HepG2 (cell line): ENCODE results near the gene RNU1-1. TPM values are rescaled to one million over a fixed set of nuclear protein-coding genes. Genes with fewer than 3 reads are reported as not detected.
"Not testable (repeated sequence)": the region's sequence is repeated elsewhere in the genome, so short reads cannot be mapped to it uniquely, and the experiment has no call there.

Experiments used
- ATAC-seq: fragments of 200-7000 bp; cut with Tn5 transposase; 3 replicates; pipeline ENCODE4 v1.9.1; 2020; ENCODE audit warnings: mild to moderate bottlenecking, moderate library complexity
- BruUV-seq: library from RNA; stranded (reverse); fragments of 400-500 nt; replicated peaks from 2 replicates; lab custom pipeline; 2021; lab: Mats Ljungman, UMichigan
- CTCF ChIA-PET: fragments of 300-600 bp; formaldehyde crosslinking; extraction: SDS; loops from one replicate; lab custom pipeline; 2021; ENCODE audit warnings: low total read pairs, inconsistent platforms, low intra/inter-chr PET ratio; lab: Yijun Ruan, JAX
- POLR2A ChIA-PET: fragments of 350-600 bp; sonication (Branson Sonifier 250); formaldehyde crosslinking; loops from one replicate; lab custom pipeline; 2020; ENCODE audit warnings: antibody characterized with exemption, inconsistent platforms; lab: Yijun Ruan, JAX
- DNase-seq: peaks from one replicate; pipeline ENCODE4 v3.0.0-alpha.2; 2015; ENCODE audit warnings: low spot score
- FAIRE-seq: peaks from 3 replicates; lab custom pipeline; 2011; peaks lifted over from hg19 to GRCh38; lab: Jason Lieb, UNC
- H2AFZ ChIP-seq: one replicate; pipeline ENCODE4 v1.6.1; 2011; ENCODE audit warnings: low read length, inconsistent platforms
- H3K27ac ChIP-seq: fragments of 300-600 bp; 3 replicates; pipeline ENCODE4 v1.8.0; 2011; ENCODE audit warnings: mixed run types, mild to moderate bottlenecking, mixed read lengths, low read length, inconsistent platforms; ENCODE audit not compliant: insufficient read depth; ENCODE audit errors: extremely low read length
- H3K27me3 ChIP-seq, 2 experiments: fragments of 200-600 bp in 1 of 2; 2 replicates in 1 of 2; 3 replicates in 1 of 2; pipeline versions ENCODE4 v1.6.0 to v1.8.0; 2011; ENCODE audit warnings: low read length in 2 of 2, mild to moderate bottlenecking in 2 of 2, moderate library complexity in 2 of 2, inconsistent platforms in 1 of 2; ENCODE audit not compliant: insufficient read depth in 2 of 2, control insufficient read depth in 1 of 2
- H3K36me3 ChIP-seq, 2 experiments: fragments of 200-600 bp in 1 of 2; replicated peaks in 1 of 2; 2 replicates in 1 of 2; 3 replicates in 1 of 2; pipeline versions ENCODE4 v1.5.1 to v1.8.0; 2011; ENCODE audit warnings: low read length in 2 of 2, inconsistent platforms in 1 of 2; ENCODE audit not compliant: insufficient read depth in 2 of 2, control insufficient read depth in 1 of 2
- H3K4me1 ChIP-seq: 2 replicates; pipeline ENCODE4 v1.5.1; 2012; ENCODE audit warnings: low read length, inconsistent platforms; ENCODE audit not compliant: insufficient read depth
- H3K4me2 ChIP-seq: 2 replicates; pipeline ENCODE4 v1.6.0; 2011; ENCODE audit warnings: low read depth, low read length, inconsistent platforms
- H3K4me3 ChIP-seq, 3 experiments: fragments of 200-600 bp in 1 of 3; sonication (generic), shearing (Covaris generic) in 1 of 3; replicated peaks in 1 of 3; 2 replicates each; pipeline ENCODE4 v1.5.1; 2011 to 2016; ENCODE audit warnings: low read length in 3 of 3, inconsistent platforms in 2 of 3, low read depth in 2 of 3, mild to moderate bottlenecking in 2 of 3, control low read depth in 1 of 3, mixed read lengths in 1 of 3; ENCODE audit not compliant: insufficient read depth in 1 of 3
- H3K79me2 ChIP-seq: one replicate; pipeline ENCODE4 v1.6.1; 2011; ENCODE audit warnings: low read length, inconsistent platforms; ENCODE audit not compliant: insufficient read depth
- H3K9ac ChIP-seq: 2 replicates; pipeline ENCODE4 v1.6.0; 2011; ENCODE audit warnings: mild to moderate bottlenecking, low read depth, low read length, inconsistent platforms; ENCODE audit not compliant: insufficient read depth
- H3K9me3 ChIP-seq: 2 replicates; pipeline ENCODE4 v1.5.1; 2012; ENCODE audit warnings: mild to moderate bottlenecking, low read length
- H4K20me1 ChIP-seq: 2 replicates; pipeline ENCODE4 v1.6.0; 2011; ENCODE audit warnings: inconsistent platforms, mild to moderate bottlenecking, low read length, moderate library complexity; ENCODE audit not compliant: insufficient read depth
- HMGA1 ChIP-seq: sonication (generic); formaldehyde crosslinking; conservative IDR thresholded peaks from 2 replicates; pipeline ENCODE4 v1.4.0; 2020; ENCODE audit warnings: missing genetic modification reagents
- ISL2 ChIP-seq: sonication (generic); formaldehyde crosslinking; IDR thresholded peaks from 2 replicates; pipeline ENCODE4 v1.5.0; 2020; ENCODE audit warnings: missing genetic modification reagents
- NR2F1 ChIP-seq, 2 experiments: fragments of 450-650 bp in 1 of 2; formaldehyde crosslinking in 1 of 2; IDR thresholded peaks; 2 replicates each; pipeline versions ENCODE4 v1.5.0 to v1.6.1; 2016 to 2020; ENCODE audit warnings: mild to moderate bottlenecking in 1 of 2, missing compliant biosample characterization in 1 of 2, missing genetic modification reagents in 1 of 2, moderate library complexity in 1 of 2
- ZNF121 ChIP-seq: sonication (generic); formaldehyde crosslinking; IDR thresholded peaks from 2 replicates; pipeline ENCODE4 v1.5.0; 2020; ENCODE audit warnings: mild to moderate bottlenecking, missing genetic modification reagents
- ZNF24 ChIP-seq: fragments of 450-650 bp; IDR thresholded peaks from 2 replicates; pipeline ENCODE4 v1.6.1; 2017; ENCODE audit warnings: antibody characterized with exemption, mild to moderate bottlenecking
- ZNF34 ChIP-seq: sonication (generic); formaldehyde crosslinking; IDR thresholded peaks from 2 replicates; pipeline ENCODE4 v1.4.0; 2020; ENCODE audit warnings: mild to moderate bottlenecking, missing genetic modification reagents, borderline replicate concordance
- WGBS: methylation state at CpG from one replicate; pipeline ENCODE4 v1.1.6; 2017; ENCODE audit warnings: low lambda C conversion rate; 5-methylcytosine and 5-hydroxymethylcytosine counted together
- in situ Hi-C: cut with HindIII; loops from 2 replicates; pipeline ENCODE4 v1.10.0; 2017; ENCODE audit warnings: low pct_unique_long_range_greater_than_20kb; ENCODE audit not compliant: extremely low pct_ligation_motif_present
- intact Hi-C: fragments of 100-400 bp; cut with micrococcal nuclease; formaldehyde crosslinking; loops from one replicate; pipeline ENCODE4 v1.10.0; 2022; ENCODE audit not compliant: unreplicated experiment
- polyA plus RNA-seq, 8 experiments: library from polyadenylated mRNA; depleted of rRNA in 3 of 8; stranded (reverse) in 7 of 8; unstranded in 1 of 8; fragments of >200 nt; fragmentation: Illumina TruSeq in 4 of 8; extraction: Trizol in 4 of 8; gene quantifications; 2 replicates each; pipeline versions ENCODE4 v1.2.1 to v1.2.3, GENCODE V29; 2011 to 2016; ENCODE audit warnings: low read depth in 4 of 8, missing spikeins in 1 of 8, mixed read lengths in 1 of 8; ENCODE audit not compliant: insufficient read depth in 1 of 8
- total RNA-seq, 5 experiments: library from RNA; depleted of rRNA; stranded (reverse); fragments of >200 nt; fragmentation: Illumina TruSeq; extraction: Trizol; gene quantifications; 2 replicates each; pipeline ENCODE4 v1.2.3, GENCODE V29; 2016; ENCODE audit warnings: low read depth in 1 of 5
- TF ChIP-seq, protein P1 (sequence below): IDR thresholded peaks from 2 replicates; pipeline ENCODE4 v1.6.1; 2016
- TF ChIP-seq, protein P2 (sequence below), 2 experiments: fragments of 450-650 bp in 1 of 2; sonication (generic) in 1 of 2; formaldehyde crosslinking in 1 of 2; IDR thresholded peaks; 2 replicates each; pipeline versions ENCODE4 v1.6.1 to v1.8.0; 2016 to 2022; ENCODE audit warnings: antibody characterized with exemption in 1 of 2, mild to moderate bottlenecking in 1 of 2, missing genetic modification reagents in 1 of 2

RNU1-1 gene
- total and polyA plus RNA-seq, 2 of the 13 experiments (the other 11 are each of a cell fraction or from before 2014, with no cell fraction given): under 0.01 to 11,018 TPM

DNA sequence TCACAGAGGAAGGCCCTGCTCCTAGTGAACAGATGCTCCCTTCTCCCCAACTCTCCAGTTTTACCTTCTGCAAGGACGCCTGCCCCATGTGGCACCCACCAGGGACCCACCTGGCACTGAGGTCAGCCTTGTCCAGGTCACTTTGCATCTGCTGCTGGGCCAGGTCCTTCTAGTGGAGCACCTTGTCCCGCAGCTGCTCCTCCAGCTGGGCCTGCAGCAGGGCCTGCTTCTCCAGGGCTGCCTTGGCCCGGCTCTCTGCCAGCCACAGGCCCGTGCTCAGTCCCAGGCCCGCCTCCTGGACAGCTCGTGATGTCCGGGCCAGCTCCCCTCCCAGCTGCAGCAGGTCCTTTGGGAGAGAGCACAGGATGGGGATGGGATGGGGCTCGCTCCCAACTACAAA, 27.8 kb downstream of the RNU1-1 start:
- POLR2A ChIA-PET, H4K20me1 ChIP-seq: not testable (repeated sequence)

DNA sequence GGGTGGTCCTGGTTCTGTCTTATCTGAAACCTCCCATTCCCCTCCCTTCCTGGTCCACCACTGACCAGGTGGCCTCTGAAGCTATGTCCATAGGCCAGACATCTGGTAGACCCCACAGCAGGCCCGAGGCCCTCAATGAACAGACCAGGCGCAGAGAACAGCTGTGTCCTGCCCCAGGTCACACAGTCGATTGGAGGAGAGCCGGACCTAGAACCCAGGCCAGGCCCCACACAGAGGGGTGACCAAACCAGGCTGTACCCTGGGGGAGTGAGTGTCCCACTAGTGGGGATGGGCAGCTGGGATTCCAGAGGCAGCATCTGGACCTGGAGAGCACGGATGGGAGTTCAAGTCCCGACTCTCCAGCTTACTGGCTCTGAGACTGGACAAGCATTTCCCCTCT, 29.2 kb downstream of the RNU1-1 start:
- no TSS peak for BruUV-seq
- intact Hi-C loops (no loop called here), in situ Hi-C loops (no loop called here)
- H3K9me3 ChIP-seq: no peaks in the 10 kb centered on the region
- DNase-seq (no peak), FAIRE-seq (no peak), ATAC-seq (no peak; the same call in 2 of the 3 replicates)
- H3K4me1 ChIP-seq: no peaks in the 10 kb centered on the region
- no peak overlapping the region for H3K4me3 ChIP-seq
- 86% methylated on average over 4 of the region's 6 CpGs for WGBS
- POLR2A ChIA-PET: interaction anchor here (1.0 kb wide), 1 partner anchor 45 kb away, joined by 3 read pairs; the partner anchor contains the start of gene NECAP2
- H3K27ac ChIP-seq: no peak overlapping the region
- H3K36me3 ChIP-seq: peaks cover 3 to 9% of the 10 kb centered on the region in 2 experiments; a peak in 1 of 5 replicates
- H4K20me1 ChIP-seq: no peaks in the 10 kb centered on the region
- no peaks in the 10 kb centered on the region for H3K27me3 ChIP-seq
- CTCF ChIA-PET: no interaction called here
- no peak overlapping the region for H2AFZ ChIP-seq
- no peak overlapping the region for H3K9ac ChIP-seq
- no peaks in the 10 kb centered on the region for H3K79me2 ChIP-seq
- H3K4me2 ChIP-seq: no peak overlapping the region
- no peak for TF ChIP-seq HMGA1 (CRISPR knock-in tag)
- TF ChIP-seq ZNF24: no peak
- TF ChIP-seq, protein P1, sequence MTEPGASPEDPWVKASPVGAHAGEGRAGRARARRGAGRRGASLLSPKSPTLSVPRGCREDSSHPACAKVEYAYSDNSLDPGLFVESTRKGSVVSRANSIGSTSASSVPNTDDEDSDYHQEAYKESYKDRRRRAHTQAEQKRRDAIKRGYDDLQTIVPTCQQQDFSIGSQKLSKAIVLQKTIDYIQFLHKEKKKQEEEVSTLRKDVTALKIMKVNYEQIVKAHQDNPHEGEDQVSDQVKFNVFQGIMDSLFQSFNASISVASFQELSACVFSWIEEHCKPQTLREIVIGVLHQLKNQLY (CRISPR knock-in tag): no peak
- TF ChIP-seq ZNF34 (CRISPR knock-in tag): no peak
- no peak for TF ChIP-seq ZNF121 (CRISPR knock-in tag)
- TF ChIP-seq, protein P2, sequence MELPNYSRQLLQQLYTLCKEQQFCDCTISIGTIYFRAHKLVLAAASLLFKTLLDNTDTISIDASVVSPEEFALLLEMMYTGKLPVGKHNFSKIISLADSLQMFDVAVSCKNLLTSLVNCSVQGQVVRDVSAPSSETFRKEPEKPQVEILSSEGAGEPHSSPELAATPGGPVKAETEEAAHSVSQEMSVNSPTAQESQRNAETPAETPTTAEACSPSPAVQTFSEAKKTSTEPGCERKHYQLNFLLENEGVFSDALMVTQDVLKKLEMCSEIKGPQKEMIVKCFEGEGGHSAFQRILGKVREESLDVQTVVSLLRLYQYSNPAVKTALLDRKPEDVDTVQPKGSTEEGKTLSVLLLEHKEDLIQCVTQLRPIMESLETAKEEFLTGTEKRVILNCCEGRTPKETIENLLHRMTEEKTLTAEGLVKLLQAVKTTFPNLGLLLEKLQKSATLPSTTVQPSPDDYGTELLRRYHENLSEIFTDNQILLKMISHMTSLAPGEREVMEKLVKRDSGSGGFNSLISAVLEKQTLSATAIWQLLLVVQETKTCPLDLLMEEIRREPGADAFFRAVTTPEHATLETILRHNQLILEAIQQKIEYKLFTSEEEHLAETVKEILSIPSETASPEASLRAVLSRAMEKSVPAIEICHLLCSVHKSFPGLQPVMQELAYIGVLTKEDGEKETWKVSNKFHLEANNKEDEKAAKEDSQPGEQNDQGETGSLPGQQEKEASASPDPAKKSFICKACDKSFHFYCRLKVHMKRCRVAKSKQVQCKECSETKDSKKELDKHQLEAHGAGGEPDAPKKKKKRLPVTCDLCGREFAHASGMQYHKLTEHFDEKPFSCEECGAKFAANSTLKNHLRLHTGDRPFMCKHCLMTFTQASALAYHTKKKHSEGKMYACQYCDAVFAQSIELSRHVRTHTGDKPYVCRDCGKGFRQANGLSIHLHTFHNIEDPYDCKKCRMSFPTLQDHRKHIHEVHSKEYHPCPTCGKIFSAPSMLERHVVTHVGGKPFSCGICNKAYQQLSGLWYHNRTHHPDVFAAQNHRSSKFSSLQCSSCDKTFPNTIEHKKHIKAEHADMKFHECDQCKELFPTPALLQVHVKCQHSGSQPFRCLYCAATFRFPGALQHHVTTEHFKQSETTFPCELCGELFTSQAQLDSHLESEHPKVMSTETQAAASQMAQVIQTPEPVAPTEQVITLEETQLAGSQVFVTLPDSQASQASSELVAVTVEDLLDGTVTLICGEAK (IDR thresholded peaks at IDR 0.05): no peak
- TF ChIP-seq, protein P2 (CRISPR knock-in tag; IDR thresholded peaks at IDR 0.05): no peak
- TF ChIP-seq ISL2 (CRISPR knock-in tag): no peak
- TF ChIP-seq NR2F1 (CRISPR knock-in tag; IDR thresholded peaks at IDR 0.05): no peak

More for the DNA sequence above, 27.8 kb downstream of the RNU1-1 start:
- ATAC-seq, H3K36me3 ChIP-seq, H3K9ac ChIP-seq, H3K4me2 ChIP-seq, H3K27ac ChIP-seq, H3K4me1 ChIP-seq, H3K79me2 ChIP-seq, CTCF ChIA-PET, FAIRE-seq, in situ Hi-C loops, BruUV-seq, H3K9me3 ChIP-seq, H3K4me3 ChIP-seq, DNase-seq, H3K27me3 ChIP-seq, H2AFZ ChIP-seq, intact Hi-C loops: not testable (repeated sequence)
- 92% methylated on average over 2 of the region's 8 CpGs for WGBS
